Measurements from ENCODE around the gene RERG. TPM values are rescaled to one million over a fixed set of nuclear protein-coding genes. Genes with fewer than 3 reads are reported as not detected.

Gene RERG
- total RNA-seq, 1 donor from 2014 or later: not detected

DNA sequence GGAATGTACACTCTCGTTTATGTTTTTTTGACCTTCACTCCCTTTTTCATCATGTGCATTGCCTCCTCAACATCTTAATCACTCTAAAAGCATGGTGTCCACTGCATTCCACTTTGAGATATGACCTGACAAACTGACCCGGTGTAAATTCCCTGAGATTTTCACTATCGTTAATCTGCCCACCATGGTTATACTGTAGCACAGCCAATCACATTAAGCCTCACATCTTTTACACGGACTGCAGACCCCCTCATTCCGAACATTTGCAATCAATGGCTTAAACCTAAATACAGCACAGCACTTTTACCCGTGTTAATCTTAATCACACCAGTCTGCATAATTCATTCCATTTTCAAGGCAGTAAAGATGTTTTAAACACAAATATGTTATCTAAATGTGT is 2.4 kb downstream of the RERG start:
- DNase-seq (ENCODE audit: low read depth in 2 of 2): no peak

DNA sequence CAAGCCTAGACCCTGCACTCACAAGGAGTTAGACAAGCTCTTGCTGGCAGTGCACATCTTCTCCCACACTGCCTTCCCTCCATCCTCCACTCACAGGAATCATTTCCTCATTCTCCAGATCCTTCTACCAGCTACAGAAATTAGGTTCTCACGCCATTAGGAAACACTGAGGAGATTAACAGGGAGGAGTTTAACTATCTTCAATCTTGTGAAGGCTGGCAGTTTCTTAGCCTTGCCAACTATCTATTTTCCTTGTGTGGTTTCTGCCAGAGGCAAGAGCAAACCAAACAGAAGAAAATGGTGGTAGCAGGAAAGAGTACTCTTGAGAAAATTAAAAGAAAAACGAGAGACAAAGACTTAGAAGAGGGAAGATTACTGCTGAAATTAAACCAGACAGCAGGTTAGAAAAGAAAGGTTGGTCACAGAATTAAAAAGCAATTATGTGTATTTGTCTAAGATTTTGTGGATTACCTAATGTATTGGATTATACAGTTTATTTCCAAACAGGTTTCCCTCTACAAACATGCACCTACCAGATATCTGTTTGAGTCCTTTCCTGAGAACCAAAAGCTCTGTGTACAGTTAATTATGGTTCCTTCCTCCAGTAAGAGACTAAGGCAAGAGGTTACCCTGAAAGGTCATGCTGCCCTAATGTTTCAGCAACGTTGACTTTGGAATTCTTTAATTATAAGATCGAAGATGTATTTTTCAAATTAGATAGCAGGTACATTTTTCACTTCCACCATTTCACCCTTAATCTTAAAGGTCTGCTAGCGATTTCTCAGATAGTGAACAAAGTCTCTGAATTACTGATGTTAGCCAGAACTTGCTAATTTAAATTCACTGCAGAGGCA is 5.0 kb downstream of the RERG start:
- no peak for DNase-seq (ENCODE audit: low read depth in 2 of 2)

DNA sequence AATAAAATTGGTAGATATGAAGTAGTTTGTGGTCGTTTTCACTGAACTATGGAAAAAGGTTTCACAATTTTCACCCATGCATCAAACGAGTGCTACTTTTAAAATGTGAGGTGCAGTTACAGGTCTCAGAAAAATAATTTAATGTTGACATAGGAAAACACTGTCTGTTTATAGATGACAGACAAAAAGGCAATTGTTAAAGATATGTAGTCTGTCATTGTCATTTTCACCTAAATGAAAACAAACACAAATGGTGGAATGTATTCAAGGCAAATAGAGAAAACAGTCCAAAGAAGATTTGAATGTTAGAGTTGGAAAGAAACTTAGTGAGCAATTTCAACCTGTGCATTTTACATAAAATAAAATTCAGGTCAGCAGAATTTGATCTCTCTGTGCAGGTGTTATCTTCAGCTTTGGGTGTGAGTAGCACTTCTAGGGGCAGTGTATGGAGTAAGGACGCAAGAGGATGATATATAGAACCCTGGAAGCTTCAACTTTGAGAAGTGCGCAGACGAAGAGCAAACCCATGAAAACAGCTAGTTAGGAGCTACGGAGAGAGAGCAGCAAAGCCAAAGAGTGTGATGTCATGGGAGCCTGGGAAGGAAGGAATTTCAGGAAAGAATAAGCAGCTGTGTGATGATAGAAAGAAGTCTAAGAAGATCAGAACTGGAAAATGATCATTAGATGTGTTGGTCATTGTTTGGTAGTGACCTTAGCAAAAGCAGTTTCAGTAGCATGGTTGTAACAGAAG is 6.2 kb downstream of the RERG start:
- no peak for DNase-seq (ENCODE audit: low read depth in 2 of 2)

DNA sequence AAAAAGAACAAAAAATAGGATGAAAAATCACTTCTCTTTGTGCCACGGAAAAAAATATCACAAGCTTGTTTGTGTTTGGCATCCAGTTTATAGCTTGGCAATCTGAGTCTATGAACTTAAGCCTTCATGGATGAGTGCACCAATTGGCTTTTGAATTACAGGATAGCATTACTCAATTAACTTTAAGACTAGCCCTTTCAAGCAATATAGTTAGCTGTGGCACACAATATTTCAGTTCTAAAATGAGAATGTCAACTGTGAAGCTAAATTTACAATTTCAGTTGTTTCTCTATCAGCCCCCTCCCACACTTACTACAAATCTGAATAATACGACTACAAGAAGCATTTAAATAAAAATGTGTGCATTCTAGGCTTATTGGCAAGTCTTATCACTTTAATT is 8.3 kb downstream of the RERG start:
- no peak for DNase-seq (ENCODE audit: low read depth in 2 of 2)

DNA sequence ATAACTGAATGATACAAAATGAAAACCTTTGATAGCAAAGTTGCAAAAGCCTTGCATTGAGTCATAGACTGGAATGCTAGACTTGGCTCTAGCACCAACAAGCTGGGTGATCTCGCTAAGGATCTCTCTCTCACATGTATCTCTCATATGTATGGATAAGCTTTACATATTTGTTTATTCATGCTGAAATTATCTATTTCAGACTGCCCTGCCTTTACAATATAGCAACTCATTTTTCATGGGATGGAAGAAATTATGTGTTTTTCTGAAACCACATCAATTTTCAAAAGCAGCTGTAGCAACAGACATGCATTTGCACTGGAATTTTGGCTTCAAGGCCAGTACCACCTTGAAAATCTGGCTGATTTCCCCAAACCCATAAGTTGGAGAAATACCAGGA is 11.4 kb downstream of the RERG start:
- DNase-seq (ENCODE audit: low read depth in 2 of 2): no peak

DNA sequence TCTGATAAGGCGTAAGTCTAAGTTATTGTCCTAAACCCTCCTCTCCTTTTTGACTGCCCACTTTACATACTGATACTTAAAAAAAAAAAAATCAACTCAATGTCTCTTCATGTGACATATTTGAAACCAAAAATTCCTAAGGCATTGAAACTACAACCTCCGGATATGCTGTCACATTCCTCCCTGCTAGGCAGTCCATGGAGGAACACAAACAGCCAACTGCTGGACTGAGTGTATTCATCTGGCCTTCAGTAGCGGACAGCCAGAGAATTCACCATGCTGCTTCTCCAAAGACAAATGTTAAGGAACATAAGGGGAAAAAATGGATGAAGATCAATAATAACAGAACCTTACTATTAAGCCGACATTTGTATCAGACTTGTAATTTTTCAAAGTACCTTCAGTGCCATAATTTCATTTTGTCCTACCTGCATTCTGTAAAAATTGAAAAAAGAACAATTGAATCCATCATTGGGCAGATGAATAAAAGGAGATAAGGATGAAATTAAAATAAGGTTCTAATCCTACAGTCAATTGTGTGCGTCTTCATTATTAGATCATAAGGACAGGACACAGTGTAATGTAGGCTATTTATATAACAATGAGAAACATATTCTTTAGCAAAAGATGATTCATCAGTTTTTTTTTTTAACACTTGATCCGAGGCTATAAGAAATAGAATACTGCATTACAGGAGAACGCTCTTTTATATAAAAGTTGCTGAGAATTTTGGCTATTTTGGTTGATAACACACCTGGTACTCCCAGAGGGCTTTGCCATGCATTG is 12.2 kb downstream of the RERG start:
- DNase-seq (ENCODE audit: low read depth in 2 of 2): no peak

DNA sequence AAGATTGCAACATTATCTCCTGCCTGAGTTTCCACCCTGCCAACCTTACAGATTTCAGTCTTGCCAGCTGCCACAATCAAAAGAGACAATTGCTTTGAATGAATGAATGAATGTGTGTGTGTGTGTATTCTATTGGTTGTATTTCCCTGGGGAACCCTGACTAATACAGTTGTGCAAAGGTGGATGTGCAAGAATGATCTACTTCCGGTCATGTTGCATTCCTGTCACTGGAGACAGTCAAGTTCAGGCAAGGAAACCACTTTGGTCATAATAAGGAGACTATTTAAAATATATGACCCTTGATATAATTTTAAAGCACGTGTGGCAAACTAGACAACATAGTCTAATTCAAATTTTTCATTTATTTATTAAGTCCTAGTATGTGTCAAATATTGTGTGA is 13.1 kb downstream of the RERG start:
- DNase-seq (ENCODE audit: low read depth in 2 of 2): no peak

DNA sequence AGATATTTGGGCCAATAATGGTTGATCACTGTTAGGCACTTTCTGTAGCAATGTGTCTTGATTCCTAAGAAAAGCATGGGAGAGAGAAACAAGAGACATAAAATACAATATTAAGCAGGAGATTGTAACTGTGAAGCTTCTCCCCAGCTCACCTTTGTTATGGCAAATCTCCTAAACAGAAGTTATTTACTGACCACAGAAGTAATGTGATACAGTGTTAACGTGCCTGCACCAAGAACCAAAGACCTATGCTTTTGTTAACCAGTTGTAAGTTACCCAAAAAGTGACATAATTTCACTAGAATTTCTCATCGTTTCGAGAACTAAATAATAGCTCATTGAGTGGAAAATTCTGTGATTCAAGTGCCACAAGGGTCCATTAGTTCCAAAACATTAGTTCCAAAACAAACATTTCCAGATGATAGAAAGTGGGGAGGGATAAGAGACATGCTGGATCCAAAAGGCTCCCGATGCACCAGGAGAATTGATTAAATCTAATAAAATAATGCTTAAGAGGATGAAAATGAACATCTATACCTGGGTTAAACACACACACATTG is 14.3 kb downstream of the RERG start:
- no peak for DNase-seq (ENCODE audit: low read depth in 2 of 2)

DNA sequence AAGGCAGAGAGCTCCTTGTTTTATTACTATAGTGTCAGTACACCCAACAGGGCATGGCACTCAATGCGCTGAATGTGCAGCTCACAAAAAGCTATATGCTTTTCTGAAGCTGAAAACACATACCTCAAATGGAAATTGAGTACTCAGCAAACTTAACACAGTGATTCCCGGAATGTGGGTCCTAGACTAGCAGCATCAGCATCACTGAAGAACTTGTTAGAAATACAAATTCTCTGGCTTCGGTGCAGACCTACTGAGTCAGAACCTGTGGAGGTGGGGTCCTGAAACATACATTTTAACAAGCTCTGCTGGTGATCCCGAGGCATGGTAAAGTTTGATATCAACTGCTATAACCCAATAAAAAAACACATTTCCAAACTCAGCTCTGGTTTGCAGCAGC is 14.9 kb downstream of the RERG start:
- DNase-seq (ENCODE audit: low read depth in 2 of 2): no peak

DNA sequence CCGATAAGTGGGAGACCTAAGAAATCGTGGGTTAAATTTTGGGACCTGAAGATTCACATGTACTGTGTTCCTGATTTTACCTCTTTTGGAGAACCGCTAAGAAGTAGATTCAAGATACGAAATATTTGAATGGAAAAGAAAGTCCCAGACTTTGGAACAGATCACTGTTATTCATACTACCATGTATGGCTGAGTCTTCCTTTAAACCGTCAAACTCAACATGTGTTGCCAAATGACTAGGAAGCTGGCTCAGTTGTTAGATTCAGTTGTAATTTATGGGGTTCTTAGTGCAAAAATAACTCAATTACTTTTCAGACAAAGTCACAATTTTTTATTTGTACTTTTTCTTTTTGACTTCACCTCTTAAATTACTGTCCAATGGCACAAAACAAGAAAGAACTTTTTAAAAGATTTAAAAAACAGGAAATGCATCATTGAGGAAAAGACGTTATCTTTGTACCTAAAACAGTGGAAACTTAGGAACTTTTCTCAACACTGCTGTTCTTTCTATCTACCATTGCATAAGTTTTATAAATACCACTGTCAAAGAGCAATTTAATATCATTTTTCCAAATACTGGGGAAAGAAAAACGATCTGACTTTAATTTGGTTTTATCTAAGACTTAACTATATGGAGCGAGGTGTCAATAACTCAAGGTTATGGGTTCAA is 15.7 kb downstream of the RERG start:
- no peak for DNase-seq (ENCODE audit: low read depth in 2 of 2)

DNA sequence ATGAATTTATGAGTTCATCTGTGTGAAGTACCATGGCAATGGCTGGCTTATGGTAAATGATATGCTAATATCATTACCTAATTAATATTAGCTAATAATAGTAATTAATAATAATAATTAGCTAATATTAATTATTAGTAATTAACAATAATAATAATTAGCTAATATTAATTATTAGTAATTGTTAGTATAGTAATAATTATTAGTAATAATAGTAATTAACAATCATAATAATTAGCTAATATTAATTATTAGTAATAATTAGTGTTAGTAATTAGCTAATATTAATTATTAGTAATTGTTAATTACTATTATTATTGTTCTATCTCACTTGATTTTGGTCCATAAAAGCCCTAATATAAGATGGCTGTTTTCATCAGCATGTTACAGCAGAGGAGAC is 19.8 kb downstream of the RERG start:
- no peak for DNase-seq (ENCODE audit: low read depth in 2 of 2)

DNA sequence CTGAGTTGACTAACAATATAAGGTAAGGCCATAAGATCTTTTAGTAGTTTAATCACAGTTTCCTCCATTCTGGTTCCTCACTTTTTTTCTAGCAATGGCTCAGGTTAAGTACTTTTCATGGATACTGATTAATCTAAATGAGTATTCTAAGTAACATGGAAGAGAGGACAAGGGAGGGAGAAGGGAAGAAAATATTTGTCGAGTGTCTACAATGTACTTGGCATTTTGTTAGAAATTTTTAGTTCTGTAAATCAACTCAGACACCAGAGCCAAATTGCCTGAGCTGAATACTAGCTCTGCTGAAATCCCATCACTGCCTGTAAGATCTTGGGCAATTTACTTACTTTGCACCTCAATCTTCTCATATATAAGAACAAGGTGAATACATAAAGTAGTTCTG is 20.2 kb downstream of the RERG start:
- no peak for DNase-seq (ENCODE audit: low read depth in 2 of 2)

DNA sequence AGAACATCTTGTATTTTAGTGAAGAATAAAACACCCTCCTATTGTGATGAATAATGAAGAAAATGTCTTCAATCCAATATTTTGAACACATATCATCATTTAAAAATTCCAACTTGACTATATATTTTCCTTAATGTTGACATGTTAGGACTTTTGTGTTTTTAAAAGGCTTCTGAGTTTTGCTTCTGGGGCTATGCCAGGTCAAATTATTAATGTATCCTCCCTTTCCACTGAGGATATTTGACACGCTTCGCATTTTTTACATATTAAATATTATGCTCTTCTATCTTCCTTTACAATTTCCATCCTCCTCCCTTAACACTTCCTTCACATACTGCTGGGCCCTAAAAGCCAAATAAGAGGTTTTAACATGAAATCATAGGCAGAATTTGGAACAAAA is 20.6 kb downstream of the RERG start:
- no peak for DNase-seq (ENCODE audit: low read depth in 2 of 2)

DNA sequence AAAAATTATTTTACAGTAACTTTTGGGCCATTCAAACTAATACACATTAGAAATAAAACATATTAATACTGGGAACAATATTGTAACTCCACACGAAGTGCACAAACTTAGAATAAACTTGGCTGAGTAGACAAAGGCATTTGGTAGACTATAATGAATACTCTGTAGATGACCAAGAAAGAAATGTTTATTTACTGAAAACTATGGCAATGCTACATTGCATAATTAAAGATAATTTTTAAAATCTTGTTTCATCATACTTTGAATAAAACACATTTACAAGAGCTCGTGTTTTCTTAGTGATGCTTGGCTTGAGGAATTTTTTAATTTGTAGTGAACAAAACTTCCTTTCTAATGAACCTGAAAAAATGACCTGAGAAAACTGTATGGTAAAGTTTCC is 21.3 kb downstream of the RERG start:
- DNase-seq (ENCODE audit: low read depth in 2 of 2): no peak

DNA sequence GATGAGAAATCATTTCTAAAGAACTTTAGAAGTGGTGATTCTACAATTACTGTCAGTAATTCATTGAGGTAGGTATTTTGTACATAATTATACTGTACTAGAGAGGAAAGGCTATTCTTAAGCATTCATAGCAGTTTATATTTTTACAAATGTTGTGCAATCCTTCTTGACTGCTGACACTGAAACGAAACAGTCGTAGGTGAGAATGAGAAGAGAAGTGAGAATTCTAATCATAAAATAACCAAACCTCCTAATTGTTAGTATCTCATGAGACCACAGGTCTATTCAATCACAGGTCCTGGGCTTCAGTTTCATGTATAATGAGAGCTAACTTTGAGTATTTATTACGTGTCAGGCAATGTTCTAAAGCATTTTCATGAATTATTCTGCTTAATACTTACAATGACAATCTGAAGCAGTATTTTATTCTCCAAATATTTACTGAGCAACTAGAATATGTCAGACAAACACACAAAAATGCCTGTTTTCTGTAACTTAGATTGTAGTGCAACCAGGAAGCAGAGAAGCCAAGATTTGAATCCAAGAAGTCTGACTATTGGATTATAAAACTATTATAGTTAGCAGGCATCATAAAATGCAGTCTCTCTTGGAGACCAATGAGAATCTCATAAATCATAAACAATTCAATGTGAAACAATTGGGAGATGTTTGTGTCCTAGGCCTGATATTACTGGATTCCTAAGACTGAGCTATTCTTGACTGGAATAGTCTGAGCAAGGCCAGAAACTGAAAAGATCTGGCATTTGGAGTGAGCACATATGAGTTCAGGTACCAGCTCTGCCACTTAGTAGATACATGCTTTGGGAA is 24.3 kb downstream of the RERG start:
- DNase-seq (ENCODE audit: low read depth in 2 of 2): no peak

DNA sequence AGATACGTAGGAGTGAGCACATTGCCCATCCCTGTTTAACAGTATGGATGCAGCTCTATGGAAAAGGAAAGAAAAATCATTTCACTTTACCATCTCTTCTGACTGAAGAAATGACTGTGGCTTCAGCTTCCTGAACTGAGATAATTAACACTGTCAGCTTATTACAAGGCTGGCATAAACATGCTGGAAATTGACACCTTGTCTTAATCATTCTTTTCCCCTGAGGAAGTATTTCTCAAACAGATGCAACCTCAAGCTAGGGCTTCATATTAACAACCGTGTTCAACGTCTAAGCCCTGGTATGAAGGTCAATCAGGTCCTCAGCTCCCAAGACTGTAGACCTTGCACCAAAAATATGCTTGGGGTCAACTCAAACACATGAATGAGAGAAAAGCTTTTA is 25.0 kb downstream of the RERG start:
- no peak for DNase-seq (ENCODE audit: low read depth in 2 of 2)

DNA sequence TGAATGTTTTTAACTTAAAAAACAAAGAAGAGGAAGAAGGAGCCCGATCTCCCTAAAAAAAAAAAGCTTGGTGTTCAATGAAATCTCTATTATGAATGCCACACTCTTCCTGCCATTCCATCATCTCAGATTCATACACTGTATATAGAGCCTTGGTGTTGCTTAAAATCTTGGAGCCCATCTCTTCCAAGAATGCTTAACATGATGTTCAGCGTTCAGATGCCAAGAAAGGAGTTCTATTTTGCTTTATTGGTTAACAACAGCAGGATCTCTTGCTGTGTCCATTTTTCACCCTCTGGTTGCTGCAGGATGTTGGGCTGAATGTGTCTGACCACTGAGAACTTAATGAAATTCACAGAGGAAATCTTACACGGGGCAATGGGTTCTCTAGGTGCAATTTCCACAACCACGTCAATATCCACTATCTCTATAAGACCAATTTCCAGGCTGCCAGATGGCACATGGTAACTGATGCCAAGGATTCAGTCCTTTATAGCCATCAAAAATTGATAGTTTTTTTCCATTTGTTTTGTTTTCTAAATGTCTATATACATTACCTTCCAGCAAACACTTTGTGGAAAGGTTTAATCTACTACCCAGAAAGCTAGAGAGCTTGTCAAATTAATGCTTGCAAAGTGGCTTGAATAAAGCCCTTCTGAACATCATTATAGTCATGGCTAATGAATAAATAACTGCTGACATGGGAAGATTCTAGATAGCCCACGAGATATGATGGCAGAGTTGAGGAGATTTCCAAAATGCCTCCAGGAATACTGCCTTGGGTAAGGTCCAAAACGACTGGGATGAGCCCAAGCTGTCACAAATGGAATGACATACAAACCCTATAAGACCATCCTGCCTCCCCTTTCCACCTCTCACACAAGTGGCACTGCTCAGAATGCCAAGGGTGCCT is 26.5 kb downstream of the RERG start:
- DNase-seq (ENCODE audit: low read depth in 2 of 2): no peak

DNA sequence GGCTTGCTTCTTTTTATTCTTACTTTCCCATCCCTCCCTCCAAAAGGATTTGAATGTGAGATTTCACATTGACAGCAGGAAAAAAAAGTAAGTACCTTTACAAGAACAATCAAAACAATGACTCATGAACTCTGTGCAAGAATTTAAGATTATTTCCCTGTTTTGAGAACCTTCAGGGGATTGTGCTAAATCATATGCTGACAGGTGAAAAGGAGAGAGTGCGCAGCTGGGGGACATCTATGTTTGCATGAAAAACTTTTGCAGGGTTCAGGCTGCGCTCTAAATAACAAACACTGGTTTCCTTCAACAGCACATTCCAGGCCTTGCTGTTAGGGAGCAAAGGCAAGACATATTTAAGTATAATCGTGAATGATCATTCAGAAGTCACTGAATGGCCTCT is 27.3 kb downstream of the RERG start:
- DNase-seq (ENCODE audit: low read depth in 2 of 2): no peak

DNA sequence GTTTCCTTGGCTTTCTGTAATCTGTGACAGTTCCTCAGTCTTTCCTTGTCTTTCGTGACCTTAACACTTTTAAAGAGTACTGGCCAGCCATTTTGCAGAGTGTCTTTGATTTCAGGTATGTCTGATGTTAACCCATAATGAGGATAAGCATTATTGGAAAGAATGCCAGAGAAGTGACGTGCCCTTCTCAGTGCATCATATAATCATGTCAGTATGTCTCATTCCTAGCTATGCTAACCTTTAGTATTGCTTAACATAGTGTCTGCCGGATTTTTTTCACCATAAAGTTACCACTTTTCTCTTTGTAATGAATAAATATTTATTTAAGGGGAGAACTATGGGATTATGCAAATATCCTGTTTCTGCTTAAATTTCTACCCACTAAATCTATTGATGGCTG is 28.5 kb downstream of the RERG start:
- no peak for DNase-seq (ENCODE audit: low read depth in 2 of 2)
